ENCODE results near the gene TECRL. TPM values are rescaled to one million over a fixed set of nuclear protein-coding genes. Genes with fewer than 3 reads are reported as not detected.

The TECRL gene
- total and polyA plus RNA-seq, 2 experiments from 2014 or later: not detected

DNA sequence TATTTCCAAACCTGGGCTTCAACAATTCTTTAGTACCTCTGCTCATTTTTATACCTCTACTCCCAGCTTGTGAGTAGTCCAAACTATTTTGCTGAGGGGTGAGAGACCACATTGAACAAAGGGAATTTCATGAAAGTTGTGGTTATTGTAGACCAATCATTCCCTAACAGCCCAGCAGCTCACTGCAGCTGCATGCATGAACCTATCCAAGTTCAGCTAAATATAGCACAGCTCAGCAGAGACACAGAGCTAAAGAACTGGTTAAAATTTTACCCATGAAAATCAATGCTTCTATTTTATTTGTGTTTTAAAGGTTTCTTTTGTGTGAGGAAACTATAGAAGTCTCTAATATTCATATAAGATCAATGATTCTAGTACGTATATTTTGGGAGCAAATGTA lies 82.7 kb downstream of the TECRL start:
- no peak for DNase-seq
- H3F3A ChIP-seq (ENCODE audit: insufficient read depth): no peaks in the 10 kb centered on the region
- H3K27me3 ChIP-seq (replicated peaks; ENCODE audit: insufficient read depth): no peaks in the 10 kb centered on the region
- no peaks in the 10 kb centered on the region for H3K9me2 ChIP-seq (ENCODE audit: insufficient read depth)
- H3K27ac ChIP-seq: no peak overlapping the region
- TF ChIP-seq EZH2 (IDR thresholded peaks at IDR 0.05; ENCODE audit: insufficient read depth, poor library complexity, severe bottlenecking) (no peak), EZH2phosphoT487 (IDR thresholded peaks at IDR 0.05; ENCODE audit: insufficient read depth, low read depth) (no peak)
- in situ Hi-C loops (cut with MboI): no loop called here
- WGBS, 2 experiments (ENCODE audit: low coverage in 1 of 2, low lambda C conversion rate in 2 of 2, missing lambda C conversion rate in 2 of 2): 20 to 28% methylated on average over 1 of the region's 1 CpG
- no peaks in the 10 kb centered on the region for H3K36me3 ChIP-seq (ENCODE audit: low read depth)
- H4K20me1 ChIP-seq (ENCODE audit: insufficient read depth): no peaks in the 10 kb centered on the region
- no peak overlapping the region for H2AFZ ChIP-seq
- H3K9ac ChIP-seq: no peak overlapping the region
- no peak overlapping the region for H3K4me3 ChIP-seq
- no peaks in the 10 kb centered on the region for H3K9me3 ChIP-seq (ENCODE audit: low read depth)
- H3K4me1 ChIP-seq (ENCODE audit: insufficient read depth): no peaks in the 10 kb centered on the region
- H3K4me2 ChIP-seq (ENCODE audit: unreplicated experiment): no peak overlapping the region
- no peaks in the 10 kb centered on the region for H3K79me2 ChIP-seq (ENCODE audit: insufficient read depth)

DNA sequence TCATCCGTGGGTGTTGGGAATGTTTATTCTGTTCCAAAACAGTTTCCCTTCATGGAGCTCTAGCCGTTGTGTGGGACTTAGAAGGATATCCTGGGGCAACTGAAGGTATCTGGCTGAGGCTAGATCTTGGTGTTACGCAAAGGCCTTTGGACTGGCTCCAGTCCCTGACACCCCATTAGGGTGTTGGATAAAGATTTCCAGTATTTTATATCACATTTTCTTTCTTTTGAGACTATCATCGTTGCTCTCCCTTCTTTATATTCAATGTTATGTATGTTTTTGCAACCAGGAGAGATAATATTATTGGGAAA lies 103.0 kb downstream of the TECRL start:
- Histone ChIP-seq H3K9me2 (ENCODE audit: insufficient read depth) (no peaks in the 10 kb centered on the region), H3K79me2 (ENCODE audit: insufficient read depth) (no peaks in the 10 kb centered on the region), H4K20me1 (ENCODE audit: insufficient read depth) (no peaks in the 10 kb centered on the region), H3K36me3 (ENCODE audit: low read depth) (no peaks in the 10 kb centered on the region), H3K4me1 (ENCODE audit: insufficient read depth) (no peaks in the 10 kb centered on the region), H3K9me3 (ENCODE audit: low read depth) (no peaks in the 10 kb centered on the region), H3K27ac (no peak overlapping the region), H3K4me2 (ENCODE audit: unreplicated experiment) (no peak overlapping the region), H3K9ac (no peak overlapping the region), H3F3A (ENCODE audit: insufficient read depth) (no peaks in the 10 kb centered on the region), H2AFZ (no peak overlapping the region), H3K27me3 (replicated peaks; ENCODE audit: insufficient read depth) (no peaks in the 10 kb centered on the region), H3K4me3 (no peak overlapping the region)
- 24 to 28% methylated on average over 4 of the region's 4 CpGs for WGBS, 2 experiments (ENCODE audit: low coverage in 1 of 2, low lambda C conversion rate in 2 of 2, missing lambda C conversion rate in 2 of 2)
- DNase-seq: no peak
- in situ Hi-C loops (cut with MboI): no loop called here
- TF ChIP-seq EZH2 (IDR thresholded peaks at IDR 0.05; ENCODE audit: insufficient read depth, poor library complexity, severe bottlenecking) (no peak), EZH2phosphoT487 (IDR thresholded peaks at IDR 0.05; ENCODE audit: insufficient read depth, low read depth) (no peak)

DNA sequence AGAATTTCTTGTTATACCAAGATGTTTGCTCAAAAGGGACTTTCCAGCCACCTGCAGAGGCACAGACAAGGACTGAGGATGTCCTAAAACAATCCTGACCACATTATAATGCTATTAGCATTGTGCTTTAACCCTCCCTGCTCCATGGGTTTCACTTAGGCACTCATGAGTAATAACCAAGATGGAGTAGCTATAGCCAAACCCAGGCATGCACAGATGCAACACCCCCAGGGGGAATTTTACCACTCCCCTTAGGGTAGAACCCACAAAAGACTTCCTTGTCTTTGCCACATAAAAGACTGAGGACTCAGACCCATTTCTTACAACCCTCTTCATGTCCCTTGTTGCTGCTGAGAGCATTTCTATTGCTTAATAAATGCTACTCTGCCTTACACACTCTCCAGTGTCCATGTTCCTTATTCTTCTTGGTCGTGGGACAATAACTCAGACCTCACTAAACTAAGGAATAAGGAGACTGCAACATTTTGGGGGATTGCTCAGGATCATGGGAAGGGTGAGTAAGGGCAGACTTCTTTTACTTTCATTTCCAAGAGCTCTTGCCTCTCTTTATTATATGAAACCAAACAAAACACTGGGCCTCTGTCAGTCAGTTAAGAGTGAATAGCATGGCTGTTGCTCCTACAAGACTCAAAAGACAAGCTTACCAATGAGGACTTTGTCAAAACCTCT lies 103.5 kb downstream of the TECRL start:
- Histone ChIP-seq H3F3A (ENCODE audit: insufficient read depth) (no peaks in the 10 kb centered on the region), H4K20me1 (ENCODE audit: insufficient read depth) (no peaks in the 10 kb centered on the region), H2AFZ (no peak overlapping the region), H3K9me2 (ENCODE audit: insufficient read depth) (no peaks in the 10 kb centered on the region), H3K27ac (no peak overlapping the region), H3K4me2 (ENCODE audit: unreplicated experiment) (no peak overlapping the region), H3K36me3 (ENCODE audit: low read depth) (no peaks in the 10 kb centered on the region), H3K9me3 (ENCODE audit: low read depth) (no peaks in the 10 kb centered on the region), H3K4me1 (ENCODE audit: insufficient read depth) (no peaks in the 10 kb centered on the region), H3K4me3 (no peak overlapping the region), H3K27me3 (replicated peaks; ENCODE audit: insufficient read depth) (no peaks in the 10 kb centered on the region), H3K9ac (no peak overlapping the region), H3K79me2 (ENCODE audit: insufficient read depth) (no peaks in the 10 kb centered on the region)
- 0 to 7% methylated on average over 1 of the region's 1 CpG for WGBS, 2 experiments (ENCODE audit: low coverage in 1 of 2, low lambda C conversion rate in 2 of 2, missing lambda C conversion rate in 2 of 2)
- DNase-seq: no peak
- in situ Hi-C loops (cut with MboI): no loop called here
- no peak for TF ChIP-seq EZH2phosphoT487 (IDR thresholded peaks at IDR 0.05; ENCODE audit: insufficient read depth, low read depth)
- no peak for TF ChIP-seq EZH2 (IDR thresholded peaks at IDR 0.05; ENCODE audit: insufficient read depth, poor library complexity, severe bottlenecking)

DNA sequence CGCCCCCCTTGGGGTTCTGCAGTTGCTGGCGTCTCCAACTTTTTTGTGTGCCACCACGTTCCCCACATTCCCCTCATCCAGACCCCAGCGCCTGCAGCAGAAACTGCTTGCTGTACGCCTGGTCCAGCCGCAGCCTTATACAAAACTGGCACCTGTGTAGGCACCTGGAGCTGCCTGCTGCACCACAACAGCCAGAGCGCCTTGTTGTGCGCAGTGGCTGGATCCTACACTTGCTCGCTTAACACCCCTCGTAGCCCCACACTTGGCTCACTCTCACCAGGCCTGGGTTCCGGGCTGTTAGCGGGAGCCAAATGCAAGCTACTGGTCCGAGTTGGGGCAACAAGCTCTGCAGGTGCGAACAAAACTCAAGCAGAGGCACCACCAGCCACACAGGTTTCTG lies 136.8 kb downstream of the TECRL start:
- in situ Hi-C loops (cut with MboI): no loop called here

More for the DNA sequence above, 136.8 kb downstream of the TECRL start:
- Histone ChIP-seq H3K27ac (no peak overlapping the region), H3K4me1 (ENCODE audit: insufficient read depth) (no peaks in the 10 kb centered on the region), H3K4me2 (ENCODE audit: unreplicated experiment) (no peak overlapping the region), H3K9me2 (ENCODE audit: insufficient read depth) (no peaks in the 10 kb centered on the region), H3K36me3 (ENCODE audit: low read depth) (no peaks in the 10 kb centered on the region), H3K9ac (no peak overlapping the region), H3K27me3 (replicated peaks; ENCODE audit: insufficient read depth) (no peaks in the 10 kb centered on the region), H4K20me1 (ENCODE audit: insufficient read depth) (no peaks in the 10 kb centered on the region), H2AFZ (no peak overlapping the region), H3K4me3 (no peak overlapping the region), H3K79me2 (ENCODE audit: insufficient read depth) (no peaks in the 10 kb centered on the region), H3F3A (ENCODE audit: insufficient read depth) (no peaks in the 10 kb centered on the region), H3K9me3 (ENCODE audit: low read depth) (no peaks in the 10 kb centered on the region)
- WGBS, 2 experiments (ENCODE audit: low coverage in 1 of 2, low lambda C conversion rate in 2 of 2, missing lambda C conversion rate in 2 of 2): 57 to 61% methylated on average over 14 of the region's 14 CpGs
- TF ChIP-seq EZH2phosphoT487 (IDR thresholded peaks at IDR 0.05; ENCODE audit: insufficient read depth, low read depth) (no peak), EZH2 (IDR thresholded peaks at IDR 0.05; ENCODE audit: insufficient read depth, poor library complexity, severe bottlenecking) (no peak)
- DNase-seq: no peak

Data from GM23248 (cell line).